NCI-H2029 (cell line): ENCODE measurements around the gene TBX1.

ENCODE experiments used
- DNase-seq: peaks from one replicate; lab custom pipeline; 2025; lab: John Stamatoyannopoulos, UW

Gene TBX1

GRCh38 chr22:19753996-19754700 is 6.4 kb upstream of the TBX1 start:
- no peak for DNase-seq

GRCh38 chr22:19754701-19755144 is 5.9 kb upstream of the TBX1 start:
- no peak for DNase-seq

GRCh38 chr22:19755145-19755710 is 5.3 kb upstream of the TBX1 start:
- DNase-seq: no peak

GRCh38 chr22:19755722-19756287 is 4.8 kb upstream of the TBX1 start:
- no peak for DNase-seq

- peak; percentile 28 for DNase-seq
Measured at GRCh38 chr22:19756288-19757128, 4.1 kb upstream of the TBX1 start.

GRCh38 chr22:19757140-19757984 is 3.2 kb upstream of the TBX1 start:
- DNase-seq: no peak

GRCh38 chr22:19757985-19758895 is 2.3 kb upstream of the TBX1 start:
- no peak for DNase-seq

- no peak for DNase-seq
Measured at GRCh38 chr22:19758896-19759426, 1.6 kb upstream of the TBX1 start.

GRCh38 chr22:19759427-19760057 is 1.0 kb upstream of the TBX1 start:
- DNase-seq: no peak

GRCh38 chr22:19760951-19761724 is 560 bp downstream of the TBX1 start:
- DNase-seq: no peak

- no peak for DNase-seq
Measured at GRCh38 chr22:19761725-19762567, 1.4 kb downstream of the TBX1 start.

- no peak for DNase-seq
Measured at GRCh38 chr22:19762568-19763457, 2.2 kb downstream of the TBX1 start.

GRCh38 chr22:19763458-19764298 is 3.1 kb downstream of the TBX1 start:
- no peak for DNase-seq

GRCh38 chr22:19764299-19764593 is 3.7 kb downstream of the TBX1 start:
- DNase-seq: no peak

GRCh38 chr22:19764636-19765476 is 4.3 kb downstream of the TBX1 start:
- no peak for DNase-seq
